HG03025 (cell line): Measurements from ENCODE around the gene RUNDC3A.

Experiments
- ATAC-seq: cut with Tn5 transposase; IDR thresholded peaks from one replicate; pipeline ENCODE4 v1.9.1; 2021; ENCODE audit warnings: mild to moderate bottlenecking, moderate library complexity; ENCODE audit not compliant: unreplicated experiment, low FRiP score

Gene RUNDC3A

GRCh38 chr17:44282264-44282663 lies 26.1 kb upstream of the RUNDC3A start:
- ATAC-seq: no peak

DNA sequence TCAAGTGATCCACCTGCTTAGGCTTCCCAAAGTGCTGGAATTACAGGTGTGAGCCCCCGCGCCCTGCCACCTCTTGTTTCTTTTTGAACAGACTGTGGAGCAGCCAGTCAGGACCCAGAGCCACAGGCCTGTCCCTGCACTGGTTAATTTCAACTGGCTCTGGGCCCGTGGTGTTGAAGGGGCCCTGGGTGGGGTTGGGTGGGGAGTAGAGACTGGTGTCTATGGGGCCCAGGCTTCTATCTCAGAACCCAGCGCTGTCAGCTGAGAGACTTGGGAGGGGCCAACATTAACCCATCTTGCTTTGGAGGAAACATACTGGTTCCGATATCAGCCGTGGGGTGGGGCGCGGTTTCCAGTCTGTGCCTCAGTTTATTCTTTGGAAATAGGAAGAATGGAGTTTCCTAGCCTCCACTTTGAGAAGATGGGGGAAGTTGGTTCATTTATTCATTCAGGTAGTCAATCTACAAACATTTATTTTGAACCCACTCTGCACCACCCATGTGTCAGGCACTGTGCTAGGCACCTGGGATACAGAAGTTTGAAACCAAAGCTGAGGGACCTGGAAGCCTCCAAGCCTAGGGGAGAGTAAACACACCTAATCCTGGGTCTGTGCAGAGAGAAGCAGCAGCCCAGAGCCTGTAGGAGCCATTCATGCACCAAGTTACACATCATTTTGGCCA lies 24.9 kb upstream of the RUNDC3A start:
- ATAC-seq: no peak

- ATAC-seq: no peak
These were observed 24.4 kb upstream of the RUNDC3A start for GRCh38 chr17:44284024-44284400.

DNA sequence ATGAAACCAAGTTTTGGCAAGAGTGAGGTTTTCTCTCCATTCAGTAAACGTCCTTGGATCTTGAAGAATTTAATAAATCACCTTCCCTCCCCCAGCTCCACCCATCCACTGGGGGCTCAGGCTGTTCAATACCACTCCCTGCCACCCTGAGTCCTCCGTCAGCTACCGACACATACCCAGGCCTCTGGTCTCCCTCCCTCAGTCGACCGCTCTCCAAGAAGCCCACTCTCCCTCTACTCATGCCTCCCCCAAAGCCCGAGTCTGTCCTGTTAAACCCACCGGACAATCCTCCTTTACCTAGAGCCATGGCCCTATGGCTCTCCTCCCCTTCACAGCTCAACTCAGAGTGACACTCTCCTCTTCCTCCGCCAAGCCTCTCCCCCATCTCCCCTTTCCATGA lies 20.8 kb upstream of the RUNDC3A start:
- no peak for ATAC-seq

DNA sequence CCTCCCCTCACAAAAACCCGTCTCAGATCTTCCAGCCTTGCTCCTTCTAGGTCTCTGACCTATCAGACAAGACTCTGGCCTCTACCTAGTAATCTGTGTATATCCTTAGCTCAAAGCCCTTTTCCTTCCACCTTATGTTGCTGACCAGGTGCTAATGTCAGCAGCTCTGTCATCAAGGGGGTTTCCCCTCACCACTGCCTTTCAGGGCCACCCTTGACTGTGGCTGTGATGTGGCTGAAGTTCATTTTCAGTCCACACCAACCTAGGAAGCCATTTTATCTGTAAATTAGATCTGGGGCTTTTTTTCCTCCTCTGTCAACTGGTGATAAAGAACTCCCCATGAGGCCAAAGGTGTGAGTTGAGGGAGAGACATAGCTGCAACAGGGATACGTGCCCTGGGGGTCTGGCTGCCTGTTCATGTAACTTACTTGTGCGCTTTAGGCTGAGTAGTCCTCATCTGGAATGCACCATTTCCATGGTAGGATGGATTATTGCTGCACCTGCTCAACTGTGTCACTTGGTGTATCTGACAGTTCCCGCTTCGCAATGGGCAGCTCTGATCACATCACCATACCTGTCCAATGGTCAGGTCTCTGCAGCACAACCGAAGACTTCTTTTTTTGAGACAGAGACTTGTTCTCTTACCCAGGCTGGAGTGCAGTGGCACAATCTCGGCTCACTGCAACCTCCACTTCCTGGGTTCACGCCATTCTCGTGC lies 14.7 kb upstream of the RUNDC3A start:
- ATAC-seq: no peak

DNA sequence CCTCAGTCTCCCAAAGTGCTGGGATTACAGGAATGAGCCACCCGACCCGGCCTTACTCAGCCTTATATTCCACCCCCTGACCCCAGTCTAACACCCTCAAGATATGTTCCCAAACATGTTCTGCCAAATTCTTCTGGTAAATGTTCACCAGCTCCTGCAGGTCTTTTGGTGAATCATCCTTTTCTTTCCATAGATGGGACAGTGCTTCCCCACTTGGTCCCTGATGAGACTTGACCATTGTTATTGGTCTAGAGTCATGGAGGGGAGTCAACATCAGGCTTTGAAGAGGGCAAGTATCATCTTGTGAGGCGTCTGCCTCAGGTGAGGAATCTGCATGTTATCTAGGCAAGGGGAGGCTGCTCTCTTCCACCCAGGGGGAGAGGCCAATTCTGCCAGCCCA lies 10.4 kb upstream of the RUNDC3A start:
- ATAC-seq: no peak

- no peak for ATAC-seq
These were observed 3.8 kb upstream of the RUNDC3A start for GRCh38 chr17:44304651-44305050.

DNA sequence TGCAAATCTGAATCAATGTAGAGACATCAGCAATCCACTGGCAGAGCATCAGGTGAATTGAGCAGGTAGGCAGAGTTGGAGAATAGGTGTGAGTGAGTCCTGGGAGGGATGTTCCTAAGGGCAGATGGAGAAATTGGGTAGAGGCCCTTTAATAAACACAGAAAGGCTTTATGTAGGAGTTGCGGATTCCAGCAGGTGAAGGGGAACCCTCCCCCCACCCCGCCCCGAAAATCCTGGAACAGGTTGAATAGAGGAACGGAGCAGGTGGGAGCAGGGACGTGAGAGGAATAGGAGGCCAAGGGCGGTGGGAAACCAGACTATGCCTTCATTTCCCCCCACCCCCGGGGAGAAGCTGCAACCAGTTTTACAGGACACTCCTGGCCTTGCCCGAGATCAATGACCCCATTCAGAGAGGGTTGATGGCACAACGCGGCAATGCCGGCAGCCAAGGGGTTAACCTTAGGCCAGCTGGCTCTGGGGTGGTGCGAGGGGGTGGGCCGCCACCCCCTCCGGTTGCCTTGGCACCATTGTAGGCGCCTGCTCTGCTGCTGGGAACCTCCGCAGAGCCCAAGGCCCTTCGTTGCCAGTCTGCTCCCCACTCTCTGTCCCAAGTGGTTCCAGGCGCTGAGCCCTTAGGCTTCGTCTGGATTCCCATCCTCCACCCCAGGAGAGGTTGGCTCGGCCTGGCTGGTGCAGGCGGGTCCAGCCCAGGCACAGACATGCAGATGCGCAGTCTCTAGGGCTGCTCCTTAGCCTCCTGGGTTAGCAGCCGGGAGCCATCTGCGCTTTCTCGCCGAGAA lies 814 bp upstream of the RUNDC3A start:
- no peak for ATAC-seq

- ATAC-seq: no peak
These were observed 464 bp downstream of the RUNDC3A start for GRCh38 chr17:44308865-44309264.

GRCh38 chr17:44309472-44309871 lies 1.1 kb downstream of the RUNDC3A start:
- no peak for ATAC-seq

DNA sequence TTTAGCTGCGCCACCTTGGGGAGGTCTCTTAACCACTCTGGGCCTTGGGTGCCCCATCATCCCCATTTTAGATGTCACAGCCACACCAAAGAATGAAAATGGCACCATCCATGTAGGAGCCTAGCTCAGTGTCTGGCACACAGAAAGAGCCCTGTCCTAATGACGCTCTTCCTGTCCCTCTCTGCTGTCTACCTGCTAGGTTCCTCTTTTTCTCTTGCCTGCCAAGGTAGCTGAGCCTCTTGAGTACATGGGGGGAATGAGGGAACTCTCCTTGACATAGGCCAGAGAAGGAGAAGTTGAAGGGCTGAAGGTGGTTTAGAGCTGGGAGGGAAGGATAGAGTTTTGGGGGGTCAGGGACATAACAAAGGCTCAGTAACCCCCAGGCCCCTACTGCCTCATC lies 1.8 kb downstream of the RUNDC3A start:
- ATAC-seq: no peak

DNA sequence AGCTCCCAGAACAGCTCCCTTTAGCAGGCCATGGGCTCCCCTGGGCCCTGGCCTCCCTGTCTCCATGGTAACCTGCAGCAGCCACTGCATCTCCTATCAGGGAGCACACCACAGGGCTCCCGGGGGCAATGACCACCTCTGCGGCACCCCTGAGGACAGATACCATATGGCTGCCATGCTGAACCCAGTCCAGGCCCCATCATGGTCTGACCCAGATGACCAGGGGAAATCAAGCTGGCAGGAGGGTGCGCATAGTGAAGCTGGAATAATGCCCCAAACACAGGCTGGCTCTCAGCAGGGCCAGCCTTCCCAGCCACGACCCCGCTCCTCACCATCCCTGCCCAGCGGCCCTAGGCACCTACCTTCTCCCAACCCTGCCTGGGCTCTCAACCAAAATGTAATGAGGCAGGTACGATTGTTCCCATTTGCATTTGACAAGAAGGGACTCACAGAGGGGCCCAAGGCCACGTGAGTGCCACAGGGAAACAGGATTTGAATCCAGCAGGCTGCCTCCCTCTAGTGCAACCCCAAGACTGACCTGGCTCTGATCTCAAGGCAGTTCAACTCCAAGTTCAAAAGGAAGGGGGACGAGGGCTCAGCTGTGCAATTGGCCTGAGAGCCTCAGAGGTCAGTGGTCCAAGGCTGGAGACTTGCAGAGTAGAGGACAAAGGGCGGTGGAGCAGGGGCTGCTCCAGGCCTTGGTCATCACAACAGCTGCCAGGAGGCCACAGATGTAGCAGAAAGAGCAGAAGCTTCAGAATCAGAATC lies 2.4 kb downstream of the RUNDC3A start:
- no peak for ATAC-seq

DNA sequence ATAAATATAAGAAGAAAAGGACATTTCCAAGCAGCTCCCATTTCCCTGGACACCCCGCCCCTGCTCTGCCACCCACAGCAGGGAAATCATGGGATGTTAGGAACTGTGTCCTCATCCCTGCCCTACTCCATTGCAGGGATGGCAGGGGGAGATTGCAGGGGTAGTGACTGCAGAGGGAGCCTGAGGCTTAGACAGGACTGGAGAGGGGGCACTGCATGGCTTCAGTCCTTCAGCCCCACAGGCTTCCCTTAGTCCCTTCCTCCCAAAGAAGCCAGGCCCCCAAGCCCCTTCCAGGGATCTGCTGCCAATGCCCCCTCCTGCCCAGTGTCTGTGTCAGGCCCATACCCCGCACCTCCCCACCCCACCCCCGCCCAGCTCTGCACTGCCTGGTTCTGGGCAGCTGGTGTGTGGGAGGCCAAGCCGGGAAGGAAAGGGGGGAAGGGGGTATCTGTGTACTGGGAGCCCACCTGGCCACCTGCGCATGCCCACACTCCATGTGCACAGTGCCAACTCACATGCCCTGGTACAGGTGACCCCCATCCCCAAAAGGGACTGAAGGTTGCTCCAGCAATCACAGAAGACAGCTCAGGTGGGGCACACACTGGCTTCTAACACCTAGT lies 3.3 kb downstream of the RUNDC3A start:
- ATAC-seq: no peak

- ATAC-seq: no peak
These were observed 4.1 kb downstream of the RUNDC3A start for GRCh38 chr17:44312396-44313104.

DNA sequence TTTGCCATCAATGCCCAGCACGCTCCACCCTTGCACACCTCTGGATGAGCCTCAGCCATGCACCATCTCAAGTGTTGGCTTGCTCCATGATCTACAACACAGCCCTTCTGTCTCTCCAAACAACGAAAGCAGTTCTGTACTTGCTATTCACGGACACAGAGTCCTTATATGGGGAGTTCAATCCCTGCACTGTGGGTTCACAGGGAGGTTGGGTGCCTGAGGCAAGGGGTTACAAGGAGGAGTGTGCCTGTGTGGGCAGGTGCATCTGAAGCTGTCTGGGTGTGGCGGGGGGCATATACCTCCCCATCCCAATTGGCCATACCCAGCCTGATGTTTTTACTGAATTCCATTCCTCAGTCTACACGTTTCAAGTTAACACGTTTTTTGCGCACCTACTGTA lies 5.6 kb downstream of the RUNDC3A start:
- no peak for ATAC-seq

DNA sequence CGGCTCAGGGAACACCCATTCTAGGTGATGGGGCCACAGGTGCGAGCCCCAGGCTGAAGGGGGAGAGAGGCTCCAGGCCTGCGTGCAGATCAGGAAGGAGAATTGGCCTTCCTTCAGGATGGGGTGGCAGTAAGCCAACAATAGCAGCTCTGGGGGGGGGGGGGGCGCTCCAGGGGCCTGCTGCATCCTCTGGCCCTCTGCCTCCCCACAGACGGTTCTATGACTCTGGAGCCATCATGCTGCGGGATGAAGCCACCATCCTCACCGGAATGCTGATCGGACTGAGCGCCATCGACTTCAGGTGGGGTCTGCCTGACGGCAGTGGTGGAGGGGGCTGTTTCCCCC lies 6.1 kb downstream of the RUNDC3A start:
- no peak for ATAC-seq

GRCh38 chr17:44314869-44315661 lies 6.7 kb downstream of the RUNDC3A start:
- ATAC-seq: no peak

DNA sequence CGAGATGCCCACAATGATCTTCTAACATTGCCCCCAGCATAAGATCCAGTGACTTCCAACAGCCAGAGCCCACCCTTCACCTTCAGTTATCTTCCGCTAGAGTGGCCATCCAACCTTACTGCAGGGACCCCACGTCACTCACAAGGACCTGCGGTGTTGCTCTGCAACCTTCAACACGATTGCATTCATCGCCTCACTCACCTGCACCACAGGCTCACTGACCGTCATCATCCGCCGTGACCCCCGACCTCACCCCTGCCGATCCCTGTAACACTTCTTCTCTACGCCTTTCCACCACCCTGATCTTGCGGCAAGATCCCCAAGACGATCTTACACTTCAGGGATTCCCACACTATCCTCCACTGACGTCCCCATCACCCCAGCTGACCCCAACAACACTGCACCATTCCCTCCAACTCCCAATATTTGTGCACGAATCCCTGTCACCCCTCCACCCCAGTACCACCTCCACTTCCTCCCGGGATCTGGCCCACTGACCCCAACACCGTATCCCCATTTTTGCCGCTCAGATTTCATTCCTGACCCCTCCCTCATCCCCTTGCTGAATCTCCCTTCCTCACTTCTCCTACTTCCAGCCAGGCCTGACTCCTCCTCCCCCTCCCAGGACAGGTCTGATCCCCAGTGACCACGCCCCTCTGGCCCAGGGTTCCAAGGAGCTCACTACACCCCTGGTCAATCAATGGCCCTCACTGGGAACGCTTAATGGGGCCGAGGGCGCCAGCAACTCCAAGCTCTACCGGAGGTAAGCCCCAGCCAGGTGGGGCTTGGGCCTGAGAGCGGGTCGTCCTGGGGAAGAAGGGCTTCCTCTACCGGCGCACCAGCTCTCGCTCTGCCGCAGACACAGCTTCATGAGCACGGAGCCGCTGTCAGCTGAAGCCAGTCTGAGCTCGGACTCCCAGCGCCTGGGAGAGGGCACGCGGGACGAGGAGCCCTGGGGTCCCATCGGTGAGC lies 7.6 kb downstream of the RUNDC3A start:
- no peak for ATAC-seq
